Stimulated activated naive CD8-positive, alpha-beta T cell treated with anti-CD3 and anti-CD28 coated beads, Interleukin-15, amount 100 ng/mL, for 72 hours (primary cell): ENCODE data around the gene ANXA11.
"Not testable (repeated sequence)": the region's sequence is repeated elsewhere in the genome, so short reads cannot be mapped to it uniquely, and the experiment has no call there.

Experiments
- ATAC-seq: fragments of 150-1000 bp; cut with Tn5 transposase; 2 replicates; pipeline ENCODE4 v1.10.0; 2021; ENCODE audit warnings: mild to moderate bottlenecking, moderate library complexity
- DNase-seq, 2 donors: peaks; one replicate each; pipeline ENCODE4 v3.0.0; 2021 to 2022
- H3K27ac Mint-ChIP-seq, 2 donors: one replicate each; pipeline ENCODE4 v1.8.0; 2022; ENCODE audit warnings: mild to moderate bottlenecking in 2 of 2, mixed read lengths in 2 of 2, moderate library complexity in 2 of 2
- H3K27me3 Mint-ChIP-seq: one replicate; pipeline ENCODE4 v1.8.0; 2022; ENCODE audit warnings: mixed read lengths
- H3K4me1 Mint-ChIP-seq: one replicate; pipeline ENCODE4 v1.8.0; 2022; ENCODE audit warnings: mild to moderate bottlenecking, mixed read lengths
- H3K4me3 Mint-ChIP-seq, 2 donors: one replicate each; pipeline ENCODE4 v1.8.0; 2022; ENCODE audit warnings: mild to moderate bottlenecking in 2 of 2, mixed read lengths in 2 of 2, moderate library complexity in 1 of 2
- H3K9me3 Mint-ChIP-seq, 2 donors: one replicate each; pipeline ENCODE4 v1.8.0; 2022; ENCODE audit warnings: mixed read lengths in 2 of 2

The ANXA11 gene

DNA sequence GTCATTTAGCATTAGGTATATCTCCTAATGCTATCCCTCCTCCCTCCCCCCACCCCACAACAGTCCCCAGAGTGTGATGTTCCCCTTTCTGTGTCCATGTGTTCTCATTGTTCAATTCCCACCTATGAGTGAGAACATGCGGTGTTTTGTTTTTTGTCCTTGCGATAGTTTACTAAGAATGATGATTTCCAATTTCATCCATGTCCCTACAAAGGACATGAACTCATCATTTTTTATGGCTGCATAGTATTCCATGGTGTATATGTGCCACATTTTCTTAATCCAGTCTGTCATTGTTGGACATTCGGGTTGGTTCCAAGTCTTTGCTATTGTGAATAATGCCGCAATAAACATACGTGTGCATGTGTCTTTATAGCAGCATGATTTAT, 17.7 kb upstream of the ANXA11 start:
- H3K27me3 Mint-ChIP-seq, ATAC-seq: not testable (repeated sequence)

DNA sequence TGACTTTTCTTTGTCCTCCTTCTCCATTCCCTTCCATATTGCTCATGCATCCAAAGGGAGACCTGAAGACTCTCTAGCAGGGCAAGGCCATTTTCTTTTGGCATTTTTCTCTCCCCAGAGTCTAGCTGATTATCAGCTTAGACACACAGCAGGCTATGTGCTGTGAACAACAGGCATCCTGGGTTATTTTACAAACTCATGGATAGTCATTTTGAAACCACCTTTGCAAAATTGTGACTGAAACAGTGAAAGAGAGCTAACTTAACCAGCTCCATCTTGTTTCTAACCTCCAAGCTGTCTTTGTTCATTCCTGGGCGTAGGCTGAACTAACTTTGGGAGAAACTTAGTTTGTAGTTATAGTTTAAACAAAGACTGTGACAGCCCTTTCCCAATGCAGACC, 13.5 kb upstream of the ANXA11 start:
- DNase-seq, H3K27ac Mint-ChIP-seq, H3K4me3 Mint-ChIP-seq, H3K27me3 Mint-ChIP-seq, H3K4me1 Mint-ChIP-seq, H3K9me3 Mint-ChIP-seq: not testable (repeated sequence)
- peak; percentile 89 for ATAC-seq

More for the DNA sequence above, 17.7 kb upstream of the ANXA11 start:
- H3K9me3 Mint-ChIP-seq, H3K4me1 Mint-ChIP-seq, H3K27ac Mint-ChIP-seq, H3K4me3 Mint-ChIP-seq, DNase-seq: not testable (repeated sequence)

DNA sequence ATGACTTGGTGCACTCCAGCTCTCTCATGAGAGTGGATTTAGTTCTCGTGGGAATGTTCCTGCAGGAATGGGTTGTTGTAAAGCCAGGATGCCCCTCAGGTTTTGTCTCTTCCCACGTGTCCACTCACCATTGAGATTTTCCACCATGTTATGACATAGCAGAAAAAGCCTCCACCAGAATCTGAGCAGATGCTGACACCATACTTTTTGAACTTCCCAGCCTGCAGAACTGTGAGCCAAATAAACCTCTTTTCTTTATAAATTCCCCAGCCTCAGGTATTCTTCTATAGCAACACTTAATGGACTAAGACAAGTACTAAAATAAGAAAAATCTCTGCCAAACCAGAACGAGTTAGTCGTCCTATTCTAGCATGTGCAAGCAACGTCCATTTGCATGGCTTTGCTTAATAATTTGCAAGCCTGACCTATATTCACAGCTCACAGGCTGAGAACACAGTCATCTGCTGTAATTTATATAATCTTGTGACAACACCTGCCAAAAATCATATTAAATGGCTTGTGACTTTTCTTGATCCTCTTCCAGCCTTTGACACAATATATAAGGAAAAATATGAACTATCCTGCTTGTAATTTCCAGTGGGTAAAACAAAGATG, 9.1 kb upstream of the ANXA11 start:
- not testable (repeated sequence) for H3K27me3 Mint-ChIP-seq, H3K4me3 Mint-ChIP-seq, ATAC-seq, H3K9me3 Mint-ChIP-seq, H3K27ac Mint-ChIP-seq, DNase-seq
- peaks cover 21% of the 10 kb centered on the region for H3K4me1 Mint-ChIP-seq

DNA sequence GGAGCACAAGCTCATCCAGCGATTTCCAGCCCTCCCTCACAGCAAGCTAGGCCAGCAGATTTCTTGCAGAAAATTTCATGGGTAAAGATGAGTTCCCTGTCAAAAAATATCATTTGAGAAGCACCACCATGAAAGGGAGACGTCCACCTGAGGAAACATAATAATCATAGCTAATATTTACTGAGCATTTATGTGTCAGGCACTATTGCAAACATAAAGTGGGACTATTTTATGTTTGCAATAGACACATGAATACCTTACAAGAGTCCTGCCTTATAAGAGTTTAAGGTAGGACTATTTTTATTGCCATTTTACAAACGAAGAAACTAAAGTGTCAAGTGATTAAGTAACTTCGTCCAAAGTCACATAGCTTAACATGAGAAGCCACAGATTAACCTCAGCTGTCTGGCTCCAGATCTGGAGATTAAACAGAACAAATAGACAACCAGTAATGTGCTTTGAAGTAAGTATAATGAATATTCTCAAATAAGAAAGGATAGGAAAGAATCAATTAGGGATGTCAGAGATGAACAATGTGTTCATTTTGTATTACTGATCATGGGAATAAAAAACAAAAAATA, 7.3 kb upstream of the ANXA11 start:
- DNase-seq, H3K9me3 Mint-ChIP-seq, ATAC-seq, H3K27me3 Mint-ChIP-seq, H3K4me3 Mint-ChIP-seq: not testable (repeated sequence)
- Mint-ChIP-seq H3K4me1 (peaks cover 26% of the 10 kb centered on the region), H3K27ac (peak overlapping the region in 1 of 2 donors; percentile 54)

DNA sequence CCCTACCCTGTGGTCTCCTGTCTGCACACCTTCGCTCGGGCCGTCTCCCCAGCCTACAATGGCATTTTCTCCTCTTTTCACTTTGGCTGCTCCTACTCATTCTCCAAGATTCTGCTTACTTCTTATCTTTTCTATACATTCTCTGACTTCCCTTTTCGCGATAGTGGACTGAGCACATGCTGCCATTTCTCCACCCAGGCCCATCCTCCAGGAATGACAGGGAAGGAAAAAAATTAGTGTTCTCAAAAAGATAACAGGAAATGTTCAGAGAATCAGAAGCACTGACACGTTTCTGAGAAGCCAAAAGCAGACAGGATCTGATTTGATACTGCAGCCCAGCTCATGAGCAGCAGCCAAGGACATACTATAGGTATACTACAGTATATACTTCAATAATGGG, 6.4 kb upstream of the ANXA11 start:
- H3K9me3 Mint-ChIP-seq = no peaks in the 10 kb centered on the region
- DNase-seq (no peak), ATAC-seq (no peak)
- H3K4me1 Mint-ChIP-seq = peaks cover 27% of the 10 kb centered on the region
- no peak overlapping the region for H3K4me3 Mint-ChIP-seq
- peak overlapping the region in 1 of 2 donors; percentile 22 for H3K27ac Mint-ChIP-seq
- H3K27me3 Mint-ChIP-seq = no peaks in the 10 kb centered on the region

DNA sequence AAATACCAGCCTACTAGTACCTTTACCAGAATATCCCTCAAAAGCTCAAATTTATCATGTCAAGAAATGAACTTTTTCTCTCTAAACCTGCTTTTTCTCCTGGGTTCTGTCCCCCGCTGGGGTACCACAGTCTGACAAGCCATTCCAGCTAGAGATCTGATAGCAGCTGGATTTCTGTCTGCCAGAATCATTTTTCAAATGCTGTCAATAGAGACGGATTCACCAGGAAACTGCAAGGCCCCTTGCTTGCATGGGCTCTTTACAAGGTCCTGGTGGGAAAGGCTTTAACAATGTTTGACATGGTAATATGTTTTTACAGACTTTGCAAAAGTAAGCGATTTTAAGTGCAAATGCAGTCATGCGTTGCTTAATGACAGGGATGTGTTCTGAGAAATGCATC, 4.9 kb upstream of the ANXA11 start:
- Mint-ChIP-seq H3K27ac (no peak overlapping the region), H3K27me3 (no peaks in the 10 kb centered on the region), H3K9me3 (no peaks in the 10 kb centered on the region), H3K4me1 (peaks cover 41% of the 10 kb centered on the region), H3K4me3 (no peak overlapping the region)
- DNase-seq (no peak), ATAC-seq (no peak)

DNA sequence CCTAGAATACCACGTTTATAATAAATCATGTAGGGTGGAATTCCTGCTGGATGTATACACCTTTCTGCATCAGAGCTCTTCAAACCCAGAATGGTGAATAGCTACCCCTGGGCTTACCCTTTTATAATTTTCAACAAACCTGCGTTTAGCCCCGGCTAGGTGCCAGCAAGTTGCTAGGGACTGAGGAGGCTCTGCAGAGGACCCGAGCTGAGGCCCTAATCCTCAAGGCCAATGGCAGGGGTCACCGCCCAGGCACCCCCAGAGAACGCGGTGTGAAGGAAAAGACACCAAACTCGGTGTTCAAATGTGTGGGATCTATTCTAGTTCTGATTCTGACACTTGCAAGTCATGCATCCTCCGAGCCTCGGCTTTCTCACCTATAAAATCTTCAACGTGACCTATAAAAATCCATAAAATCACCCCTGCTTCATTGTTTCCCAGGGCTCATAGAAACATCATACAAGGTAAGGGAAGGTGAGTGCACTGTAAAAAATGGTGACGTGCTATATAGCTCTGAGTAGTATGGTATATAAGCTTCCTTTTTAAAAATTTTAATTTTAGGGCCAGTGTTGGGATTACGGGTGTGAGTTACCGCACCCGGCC, 2.5 kb upstream of the ANXA11 start:
- peaks cover 42% of the 10 kb centered on the region for H3K4me1 Mint-ChIP-seq
- no peaks in the 10 kb centered on the region for H3K27me3 Mint-ChIP-seq
- no peak overlapping the region for H3K4me3 Mint-ChIP-seq
- DNase-seq (no peak), ATAC-seq (no peak)
- H3K9me3 Mint-ChIP-seq = no peaks in the 10 kb centered on the region
- H3K27ac Mint-ChIP-seq = no peak overlapping the region

DNA sequence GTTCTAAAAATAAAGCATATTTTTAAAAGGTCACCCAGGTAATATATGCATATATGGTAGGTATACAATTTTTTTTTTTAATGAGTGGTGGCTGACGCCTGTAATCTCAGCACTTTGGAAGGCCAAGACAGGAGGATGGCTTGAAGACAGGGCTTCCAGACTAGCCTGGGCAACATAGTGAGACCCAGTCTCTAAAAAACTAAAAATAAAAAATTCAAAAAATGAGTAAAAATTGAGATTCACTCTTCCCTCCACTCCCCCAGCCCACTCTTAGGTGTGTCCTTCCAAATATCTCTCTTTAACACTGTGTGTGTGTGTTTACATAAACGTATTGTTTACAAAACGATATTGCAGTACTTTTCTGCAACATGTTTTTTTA, 929 bp upstream of the ANXA11 start:
- Mint-ChIP-seq H3K9me3 (no peaks in the 10 kb centered on the region), H3K4me3 (peak overlapping the region in 1 of 2 donors; percentile 85), H3K4me1 (peaks cover 51% of the 10 kb centered on the region), H3K27me3 (no peaks in the 10 kb centered on the region), H3K27ac (peak overlapping the region in 1 of 2 donors; percentile 72)
- ATAC-seq (no peak), DNase-seq (no peak)

DNA sequence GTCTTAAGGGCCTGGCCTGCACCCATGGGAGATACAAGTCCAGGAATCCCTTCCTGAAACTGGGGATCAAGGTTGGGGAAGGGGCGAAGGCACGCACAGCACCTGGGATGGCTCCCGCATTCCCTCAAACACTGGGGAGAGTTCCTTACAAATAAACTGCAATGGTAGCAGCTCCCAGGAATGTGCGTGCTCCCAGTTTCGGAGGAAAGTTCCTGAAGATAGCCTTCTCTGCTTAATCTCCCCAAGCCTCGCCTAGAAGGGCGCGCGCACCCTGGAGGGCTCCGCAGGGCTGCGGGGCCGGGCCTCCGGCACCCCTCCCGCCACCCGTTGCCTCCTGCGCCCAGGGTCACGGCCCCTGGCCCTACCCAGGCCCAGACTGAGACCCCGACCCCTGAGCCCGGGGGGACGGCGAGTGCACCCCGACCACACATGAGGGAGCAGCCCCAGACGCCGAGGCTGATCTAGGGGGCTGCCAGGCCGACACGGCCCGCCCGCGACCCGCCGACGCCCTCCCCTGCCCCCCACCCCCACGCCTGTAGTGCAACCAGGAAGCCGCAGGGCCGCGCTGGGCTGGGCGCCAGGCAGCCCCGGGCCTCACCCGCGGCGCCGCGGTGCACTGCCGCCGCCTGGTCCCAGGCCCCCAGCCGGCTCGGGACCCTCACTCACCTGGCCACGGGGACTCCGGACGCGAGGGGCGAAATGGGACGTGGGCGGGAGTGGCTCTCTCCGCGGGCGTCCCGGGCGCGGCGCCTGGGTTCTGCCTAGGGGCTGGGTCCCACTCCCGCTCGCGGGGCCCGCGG, 460 bp downstream of the ANXA11 start:
- peaks cover 60% of the 10 kb centered on the region for H3K4me1 Mint-ChIP-seq
- peak overlapping the region; percentile 85 to 87 for H3K4me3 Mint-ChIP-seq
- H3K9me3 Mint-ChIP-seq = no peaks in the 10 kb centered on the region
- DNase-seq (peak in 1 of 2 donors; percentile 60), ATAC-seq (peak; percentile 43)
- peak overlapping the region; percentile 73 to 98 for H3K27ac Mint-ChIP-seq
- H3K27me3 Mint-ChIP-seq = no peaks in the 10 kb centered on the region

DNA sequence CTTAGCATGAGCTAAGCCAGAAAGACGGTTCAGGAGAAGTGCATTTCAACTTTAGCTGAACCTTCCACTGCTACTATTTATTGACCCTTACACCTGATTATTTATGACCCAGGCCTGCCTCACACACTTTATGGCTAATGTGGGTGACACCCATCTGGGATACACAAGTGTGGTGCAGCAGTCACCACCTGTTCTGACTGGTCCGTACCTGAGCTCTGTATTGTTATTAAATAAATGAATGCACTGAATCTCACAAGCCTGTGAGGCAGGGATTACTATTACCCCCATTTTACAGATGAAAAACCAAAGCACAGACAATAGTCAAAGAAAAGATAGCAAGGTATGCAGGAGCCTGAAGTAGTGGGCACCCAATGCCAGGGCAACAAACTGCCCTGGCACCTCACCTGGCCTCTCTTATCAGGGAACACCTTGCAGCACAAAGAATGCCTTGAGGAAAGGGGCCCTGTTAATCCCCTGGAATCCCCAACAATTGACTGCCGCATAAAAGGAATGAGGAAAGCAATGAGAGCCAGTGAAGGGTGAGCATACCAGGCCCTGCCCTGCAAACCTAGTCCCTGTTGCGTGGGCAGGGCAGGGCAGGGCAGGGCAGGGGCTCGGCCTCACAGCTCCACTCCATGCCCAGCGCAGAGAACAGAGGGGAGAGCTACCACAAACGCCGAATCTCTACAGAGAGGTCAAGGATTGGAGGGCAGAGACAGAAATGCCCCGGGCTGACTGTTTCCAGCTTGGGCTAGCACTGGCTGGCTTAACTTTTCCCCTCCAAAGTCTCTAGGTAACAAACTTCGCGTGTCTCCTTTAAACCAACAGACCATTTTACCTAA, 1.3 kb downstream of the ANXA11 start:
- Mint-ChIP-seq H3K9me3 (no peaks in the 10 kb centered on the region), H3K4me1 (peaks cover 58% of the 10 kb centered on the region), H3K27ac (peak overlapping the region; percentile 95 to 98), H3K4me3 (peak overlapping the region; percentile 85 to 87), H3K27me3 (no peaks in the 10 kb centered on the region)
- ATAC-seq (peak; percentile 1), DNase-seq (peak in 1 of 2 donors; percentile 33)

DNA sequence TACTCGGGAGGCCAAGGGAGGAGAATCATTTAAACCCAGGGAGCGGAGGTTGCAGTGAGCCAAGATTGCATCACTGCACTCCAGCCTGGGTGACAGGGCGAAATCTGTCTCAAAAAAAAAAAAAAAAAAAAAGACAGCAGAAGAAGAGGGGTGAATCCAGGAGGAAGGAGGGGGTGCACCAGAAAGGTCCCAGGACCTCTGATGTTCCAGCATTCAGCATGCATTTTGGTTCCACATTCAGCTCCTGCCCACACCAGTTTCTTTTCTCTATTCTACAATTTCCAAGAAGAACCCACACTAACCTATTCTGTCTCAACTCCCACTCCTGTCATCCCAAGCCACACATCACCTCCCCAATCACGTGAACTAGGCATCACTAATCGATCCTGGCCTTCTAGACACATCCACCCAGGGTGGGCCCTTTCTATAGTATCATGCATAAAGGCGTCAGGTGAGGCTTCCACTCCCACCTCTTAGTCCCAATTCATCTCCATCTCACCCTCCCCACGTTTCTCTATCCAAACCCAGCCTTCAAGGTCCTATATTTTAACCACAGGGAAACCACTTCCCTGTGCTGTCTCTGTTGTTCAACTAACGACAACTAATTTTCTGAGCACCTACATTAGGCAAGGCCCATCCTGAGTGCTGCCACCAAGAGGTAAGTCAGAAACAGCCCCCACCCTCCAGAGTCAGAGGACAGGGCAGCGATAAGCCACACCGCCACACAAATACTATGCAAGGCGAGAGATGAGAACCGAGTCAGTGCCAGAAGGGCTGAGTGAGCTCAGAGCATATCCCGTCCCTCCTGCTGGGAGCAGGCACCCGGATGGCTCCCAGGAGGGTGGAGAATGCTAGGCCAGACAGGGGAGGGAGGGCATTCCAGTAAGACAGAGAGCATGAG, 2.2 kb downstream of the ANXA11 start:
- ATAC-seq (peak; percentile 84), DNase-seq (peak; percentile 76 to 86)
- Mint-ChIP-seq H3K27ac (peak overlapping the region; percentile 95), H3K9me3 (no peaks in the 10 kb centered on the region), H3K27me3 (no peaks in the 10 kb centered on the region), H3K4me1 (peaks cover 66% of the 10 kb centered on the region), H3K4me3 (peak overlapping the region; percentile 85 to 87)

DNA sequence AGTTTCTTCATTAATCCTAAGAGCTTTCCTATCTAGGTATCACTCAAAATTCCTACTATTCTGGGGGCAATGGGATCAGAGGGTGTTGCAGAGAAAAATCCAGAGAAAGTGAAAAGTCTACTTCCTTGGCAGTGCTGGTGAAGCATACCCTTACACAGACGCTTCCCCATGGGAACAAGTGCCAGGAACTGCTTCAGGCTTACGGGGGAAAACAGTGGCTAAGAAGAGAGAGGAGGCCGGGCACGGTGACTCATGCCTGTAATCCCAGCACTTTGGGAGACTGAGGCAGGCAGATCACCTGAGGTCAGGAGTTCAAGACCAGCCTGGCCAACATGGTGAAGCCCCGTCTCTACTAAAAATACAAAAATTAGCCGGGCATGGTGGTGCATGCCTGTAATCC, 2.8 kb downstream of the ANXA11 start:
- DNase-seq, H3K27me3 Mint-ChIP-seq, H3K9me3 Mint-ChIP-seq, ATAC-seq: not testable (repeated sequence)
- Mint-ChIP-seq H3K4me3 (peak overlapping the region; percentile 85 to 87), H3K27ac (peak overlapping the region; percentile 95), H3K4me1 (peaks cover 72% of the 10 kb centered on the region)

DNA sequence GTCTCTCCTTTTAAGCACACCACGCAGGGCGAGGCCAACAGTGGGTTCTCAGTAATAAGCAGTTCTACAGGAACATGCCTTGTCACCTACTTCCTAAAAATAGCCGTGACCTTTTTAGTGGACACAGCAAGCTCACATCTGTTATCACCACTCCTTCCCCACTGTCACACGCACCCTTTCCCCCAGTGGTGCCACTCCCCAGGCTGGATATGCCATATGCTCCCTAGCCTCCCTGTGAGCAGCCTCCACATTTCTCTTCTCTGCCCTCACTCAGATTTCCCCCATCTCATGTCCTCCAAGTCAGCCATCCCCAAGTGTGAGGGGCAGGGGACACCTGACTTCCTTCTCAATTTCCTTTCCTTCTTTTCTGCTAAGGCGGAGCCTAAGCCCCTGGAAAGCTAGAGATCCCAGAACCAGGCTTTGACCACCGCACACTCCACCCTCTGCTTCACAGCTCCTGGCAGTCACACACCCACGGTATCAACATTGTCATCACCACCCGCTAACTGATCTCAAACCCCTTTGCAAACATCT, 3.7 kb downstream of the ANXA11 start:
- Mint-ChIP-seq H3K9me3 (no peaks in the 10 kb centered on the region), H3K4me1 (peaks cover 79% of the 10 kb centered on the region)

DNA sequence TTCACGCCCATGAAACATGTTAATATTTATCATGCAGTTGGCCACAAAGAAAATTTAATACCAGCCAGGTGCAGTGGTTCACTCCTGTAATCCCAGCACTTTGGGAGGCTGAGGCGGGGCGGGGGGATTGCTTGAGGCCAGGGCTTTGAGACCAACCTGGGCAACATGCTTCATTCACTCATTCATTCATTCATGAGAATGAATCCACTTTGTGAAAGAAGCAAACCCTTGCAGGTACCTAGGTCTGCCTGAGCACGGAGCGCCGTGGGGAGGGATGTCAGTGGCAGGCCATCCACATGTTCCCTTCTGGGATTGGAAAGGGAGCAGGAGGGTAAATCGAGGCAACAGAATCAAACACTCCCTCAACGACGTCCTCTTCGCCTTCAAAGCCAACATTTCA, 4.7 kb downstream of the ANXA11 start:
- DNase-seq (no peak), ATAC-seq (no peak)
- H3K4me3 Mint-ChIP-seq = peak overlapping the region in 1 of 2 donors; percentile 85
- H3K9me3 Mint-ChIP-seq = peaks cover 0 to 5% of the 10 kb centered on the region in 2 donors
- no peak overlapping the region for H3K27ac Mint-ChIP-seq
- H3K27me3 Mint-ChIP-seq = no peaks in the 10 kb centered on the region
- H3K4me1 Mint-ChIP-seq = peaks cover 79% of the 10 kb centered on the region

More for the DNA sequence above, 3.7 kb downstream of the ANXA11 start:
- Mint-ChIP-seq H3K27ac (peak overlapping the region; percentile 68 to 95), H3K4me3 (peak overlapping the region; percentile 85 to 87), H3K27me3 (no peaks in the 10 kb centered on the region)
- DNase-seq (no peak), ATAC-seq (no peak)
